GM12878 (cell line): ENCODE data around the gene NUP205. TPM values are rescaled to one million over a fixed set of nuclear protein-coding genes. Genes with fewer than 3 reads are reported as not detected.

Experiments used
- ATAC-seq: fragments of 200-7000 bp; cut with Tn5 transposase; 3 replicates; pipeline ENCODE4 v1.9.1; 2020; ENCODE audit warnings: mild to moderate bottlenecking, moderate library complexity
- BruUV-seq: library from RNA; stranded (reverse); fragments of 400-500 nt; replicated peaks from 2 replicates; lab custom pipeline; 2021; lab: Mats Ljungman, UMichigan
- CTCF ChIA-PET: fragments of 300-600 bp; sonication (Branson Sonifier 250); formaldehyde crosslinking; extraction: SDS; loops from one replicate; lab custom pipeline; 2021; ENCODE audit warnings: inconsistent platforms; lab: Yijun Ruan, JAX
- POLR2A ChIA-PET: fragments of 350-600 bp; formaldehyde crosslinking; extraction: SDS; loops from one replicate; lab custom pipeline; 2021; ENCODE audit warnings: inconsistent platforms; lab: Charles Lee
- RAD21 ChIA-PET: fragments of 300-600 bp; sonication (Branson Sonifier 250); formaldehyde crosslinking; loops from one replicate; lab custom pipeline; 2023; ENCODE audit warnings: antibody characterized with exemption; ENCODE audit not compliant: unreplicated experiment; lab: Charles Lee
- SMC1A ChIA-PET: fragments of 300-600 bp; sonication (Branson Sonifier 250); formaldehyde crosslinking; loops from one replicate; lab custom pipeline; 2023; ENCODE audit not compliant: unreplicated experiment, uncharacterized antibody; lab: Charles Lee
- DNase-seq: peaks from one replicate; pipeline ENCODE4 v3.0.0-alpha.2; 2011; ENCODE audit warnings: low read depth, low spot score
- FAIRE-seq: peaks from 3 replicates; lab custom pipeline; 2011; peaks lifted over from hg19 to GRCh38; lab: Jason Lieb, UNC
- H2AFZ ChIP-seq: 2 replicates; pipeline ENCODE4 v1.6.0; 2011; ENCODE audit warnings: low read depth, low read length, control low read depth; ENCODE audit not compliant: control insufficient read depth
- H3K27ac ChIP-seq: 2 replicates; pipeline ENCODE4 v1.5.1; 2011; ENCODE audit warnings: control low read depth; ENCODE audit not compliant: control insufficient read depth, insufficient read depth
- H3K27me3 ChIP-seq, 2 experiments: replicated peaks in 1 of 2; 2 replicates each; pipeline versions ENCODE4 v1.6.0 to v1.6.1; 2011; ENCODE audit warnings: low read length in 1 of 2; ENCODE audit not compliant: control insufficient read depth in 2 of 2, insufficient read depth in 2 of 2
- H3K36me3 ChIP-seq, 2 experiments: 2 replicates each; pipeline ENCODE4 v1.5.1; 2011; ENCODE audit warnings: low read length in 1 of 2; ENCODE audit not compliant: control insufficient read depth in 2 of 2, insufficient read depth in 2 of 2
- H3K4me1 ChIP-seq: 2 replicates; pipeline ENCODE4 v1.6.1; 2011; ENCODE audit warnings: mild to moderate bottlenecking, low read length, moderate library complexity, mixed read lengths; ENCODE audit not compliant: control insufficient read depth, insufficient read depth
- H3K4me2 ChIP-seq: 2 replicates; pipeline ENCODE4 v1.6.0; 2011; ENCODE audit warnings: control low read depth; ENCODE audit not compliant: control insufficient read depth, insufficient read depth
- H3K4me3 ChIP-seq: fragments of 200-600 bp; sonication (generic); 2 replicates; pipeline ENCODE4 v1.5.1; 2016
- H3K79me2 ChIP-seq: 2 replicates; pipeline ENCODE4 v1.6.0; 2011; ENCODE audit warnings: low read length; ENCODE audit not compliant: control insufficient read depth, insufficient read depth
- H3K9ac ChIP-seq: 2 replicates; pipeline ENCODE4 v1.8.0; 2011; ENCODE audit warnings: low read length, control low read depth, mixed read lengths; ENCODE audit not compliant: control insufficient read depth, insufficient read depth
- H3K9me3 ChIP-seq: replicated peaks from 3 replicates; pipeline ENCODE4 v1.5.1; 2011; ENCODE audit warnings: mild to moderate bottlenecking, low read length; ENCODE audit not compliant: control insufficient read depth, insufficient read depth
- H4K20me1 ChIP-seq: 2 replicates; pipeline ENCODE4 v1.6.0; 2011; ENCODE audit not compliant: control insufficient read depth, insufficient read depth
- ATF7 ChIP-seq: fragments of 450-650 bp; IDR thresholded peaks from 2 replicates; pipeline ENCODE4 v1.6.1; 2016; ENCODE audit warnings: low read depth, mild to moderate bottlenecking
- CREM ChIP-seq: IDR thresholded peaks from 2 replicates; pipeline ENCODE4 v1.6.1; 2014; ENCODE audit warnings: antibody characterized with exemption, low read depth
- HCFC1 ChIP-seq: fragments of 150-350 bp; IDR thresholded peaks from 2 replicates; pipeline ENCODE4 v1.6.1; 2014; ENCODE audit warnings: low read length
- NBN ChIP-seq: fragments of 450-650 bp; IDR thresholded peaks from 2 replicates; pipeline ENCODE4 v1.6.1; 2016
- NKRF ChIP-seq: fragments of 450-650 bp; conservative IDR thresholded peaks from 2 replicates; pipeline ENCODE4 v1.6.1; 2017; ENCODE audit warnings: mild to moderate bottlenecking, moderate library complexity
- POLR2AphosphoS2 ChIP-seq: IDR thresholded peaks from 2 replicates; pipeline ENCODE4 v1.6.1; 2011; ENCODE audit warnings: low read depth, mild to moderate bottlenecking, low read length, improper control_type of control experiment, moderate library complexity
- RAD21 ChIP-seq: IDR thresholded peaks from 2 replicates; pipeline ENCODE4 v1.6.1; 2011; ENCODE audit warnings: mild to moderate bottlenecking, low read depth, low read length, moderate library complexity; ENCODE audit not compliant: insufficient read depth
- RBBP5 ChIP-seq: fragments of 200-600 bp; sonication (generic); conservative IDR thresholded peaks from 2 replicates; pipeline ENCODE4 v1.6.1; 2016
- RUNX3 ChIP-seq: IDR thresholded peaks from 2 replicates; pipeline ENCODE4 v1.6.1; 2012; ENCODE audit warnings: low read length, inconsistent platforms
- TARDBP ChIP-seq: IDR thresholded peaks from 2 replicates; pipeline ENCODE4 v1.6.1; 2016; ENCODE audit warnings: borderline replicate concordance
- ZNF24 ChIP-seq: fragments of 450-650 bp; IDR thresholded peaks from 2 replicates; pipeline ENCODE4 v1.6.1; 2017; ENCODE audit warnings: antibody characterized with exemption, mild to moderate bottlenecking
- ZNF622 ChIP-seq: fragments of 450-650 bp; IDR thresholded peaks from 2 replicates; pipeline ENCODE4 v1.6.1; 2017; ENCODE audit warnings: mild to moderate bottlenecking, inconsistent platforms
- WGBS: methylation state at CpG from one replicate; pipeline ENCODE4 v1.1.6; 2016; ENCODE audit warnings: low lambda C conversion rate; ENCODE audit not compliant: insufficient replicate concordance, insufficient coverage; ENCODE audit errors: missing lambda C conversion rate; 5-methylcytosine and 5-hydroxymethylcytosine counted together
- in situ Hi-C: fragments of 300-500 bp; cut with MboI; formaldehyde crosslinking; loops from 9 replicates; pipeline ENCODE4 v1.14.3; 2018; ENCODE audit warnings: mixed read lengths
- intact Hi-C: fragments of 100-400 bp; cut with micrococcal nuclease; formaldehyde crosslinking; loops from one replicate; pipeline ENCODE4 v1.14.2; 2022; ENCODE audit not compliant: unreplicated experiment
- polyA plus RNA-seq, 11 experiments: library from polyadenylated mRNA; depleted of rRNA in 4 of 11; unstranded in 6 of 11; stranded (reverse) in 5 of 11; fragments of >200 nt; fragmentation: Nextera tagmentation in 4 of 11; fragmentation: Illumina TruSeq in 1 of 11; extraction: Ambion mirVana in 4 of 11; extraction: Trizol in 1 of 11; gene quantifications; 1 replicate in 1 of 11; 2 replicates in 10 of 11; pipeline versions ENCODE4 v1.2.1 to v1.2.3, GENCODE V29; 2011 to 2016; ENCODE audit warnings: inconsistent platforms in 2 of 11, missing spikeins in 2 of 11, low read depth in 1 of 11
- total RNA-seq, 4 experiments: library from RNA; depleted of rRNA in 3 of 4; stranded (reverse); fragments of >200 nt in 3 of 4; fragmentation: Illumina TruSeq in 1 of 4; extraction: Trizol in 1 of 4; gene quantifications; 2 replicates each; pipeline versions ENCODE4 v1.2.1 to v1.2.3, GENCODE V29; 2013 to 2021
- TF ChIP-seq, protein P1 (sequence below): fragments of 450-650 bp; IDR thresholded peaks from 2 replicates; pipeline ENCODE4 v1.6.1; 2017; ENCODE audit warnings: borderline replicate concordance

Gene NUP205
- total and polyA plus RNA-seq, 10 of the 15 experiments (the other 5 are each of a cell fraction or from before 2014, with no cell fraction given), result 41.4 to 110 (median 85.9) TPM

DNA sequence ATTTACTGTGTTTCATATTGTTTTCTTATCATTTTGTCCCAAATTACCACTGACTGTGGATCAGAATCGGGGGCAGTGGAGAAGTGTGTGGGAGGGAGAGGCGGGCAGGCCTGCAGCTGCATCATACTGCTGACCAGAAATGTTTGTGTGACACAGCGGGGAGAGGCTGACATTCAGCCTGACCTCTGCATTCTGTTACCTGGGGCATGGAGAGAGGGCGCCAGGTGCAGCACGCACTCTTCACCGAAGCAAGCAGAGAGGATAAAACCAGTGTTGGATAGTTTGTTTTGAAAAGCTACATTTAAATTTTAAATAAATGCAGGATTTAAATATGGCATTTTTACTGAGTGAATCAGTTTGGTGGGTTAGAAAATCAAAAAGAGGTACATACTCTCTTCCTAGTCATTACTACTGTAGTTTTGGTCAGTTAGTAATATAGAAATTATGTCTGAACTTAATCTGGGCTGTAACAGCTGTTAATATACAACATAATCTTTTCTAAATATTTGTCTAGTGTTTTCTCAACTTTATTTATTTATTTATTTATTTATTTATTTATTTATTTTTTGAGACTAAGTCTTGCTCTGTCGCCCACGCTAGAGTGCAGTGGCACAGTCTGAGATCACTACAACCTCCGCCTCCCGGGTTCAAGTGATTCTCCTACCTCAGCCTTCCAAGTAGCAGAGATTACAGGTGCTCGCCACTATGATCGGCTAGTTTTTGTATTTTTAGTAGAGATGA, 95.8 kb downstream of the NUP205 start (continued):
- TF ChIP-seq, protein P1, sequence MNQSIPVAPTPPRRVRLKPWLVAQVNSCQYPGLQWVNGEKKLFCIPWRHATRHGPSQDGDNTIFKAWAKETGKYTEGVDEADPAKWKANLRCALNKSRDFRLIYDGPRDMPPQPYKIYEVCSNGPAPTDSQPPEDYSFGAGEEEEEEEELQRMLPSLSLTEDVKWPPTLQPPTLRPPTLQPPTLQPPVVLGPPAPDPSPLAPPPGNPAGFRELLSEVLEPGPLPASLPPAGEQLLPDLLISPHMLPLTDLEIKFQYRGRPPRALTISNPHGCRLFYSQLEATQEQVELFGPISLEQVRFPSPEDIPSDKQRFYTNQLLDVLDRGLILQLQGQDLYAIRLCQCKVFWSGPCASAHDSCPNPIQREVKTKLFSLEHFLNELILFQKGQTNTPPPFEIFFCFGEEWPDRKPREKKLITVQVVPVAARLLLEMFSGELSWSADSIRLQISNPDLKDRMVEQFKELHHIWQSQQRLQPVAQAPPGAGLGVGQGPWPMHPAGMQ, result no peak
- TF ChIP-seq NKRF (no peak), ATF7 (no peak), ZNF24 (no peak), NBN (no peak), ZNF622 (no peak), HCFC1 (no peak), TARDBP (no peak)

DNA sequence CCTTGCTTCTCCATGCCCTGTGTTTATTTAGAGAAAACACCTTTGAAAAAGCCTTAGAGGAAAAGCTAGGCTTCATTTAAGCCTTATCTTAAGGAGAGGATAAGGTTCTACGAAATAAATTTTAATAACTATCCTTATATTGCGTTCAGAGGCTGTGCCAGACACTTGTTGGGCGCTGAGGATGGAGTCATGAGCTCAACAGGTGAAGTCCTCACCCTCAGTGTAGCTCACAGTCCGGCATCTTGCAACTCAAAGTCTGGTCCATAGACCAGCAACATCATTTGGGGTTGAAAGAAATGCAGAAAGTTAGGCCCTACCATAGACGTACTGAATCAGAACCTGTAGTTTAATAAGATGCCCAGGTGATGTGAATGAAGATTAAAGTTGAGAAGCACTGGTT, 100.8 kb downstream of the NUP205 start:
- ChIA-PET RAD21 (no interaction called here), POLR2A (interaction anchor here (0.6 kb wide), 1 partner anchor 91 kb away, joined by 3 read pairs; no protein-coding TSS in a partner anchor)
- in situ Hi-C loops, result no loop called here
- Histone ChIP-seq H3K27ac (no peak overlapping the region), H3K4me1 (peaks cover 2% of the 10 kb centered on the region; the same call in 1 of the 2 replicates), H2AFZ (no peak overlapping the region), H3K36me3 (no peaks in the 10 kb centered on the region), H3K4me2 (no peak overlapping the region), H3K4me3 (no peak overlapping the region)
- FAIRE-seq, result no peak
- BruUV-seq, result no TSS peak
- no peak for ATAC-seq
- no peak for DNase-seq
- intact Hi-C loops, result no loop called here
- TF ChIP-seq POLR2AphosphoS2 (no peak), RUNX3 (no peak), TARDBP (no peak), RAD21 (no peak), RBBP5 (no peak), CREM (no peak)
- TF ChIP-seq, all 136 proteins: peak for 0
- CTCF ChIA-PET, result interaction anchor here (0.9 to 10.3 kb wide), 4 partner anchors 13 to 378 kb away, joined by 3 to 89 read pairs (median 39); no protein-coding TSS in a partner anchor
- H4K20me1 ChIP-seq, result no peaks in the 10 kb centered on the region
- 83% methylated on average over 5 of the region's 5 CpGs for WGBS
- peaks cover 13% of the 10 kb centered on the region for H3K79me2 ChIP-seq
- H3K27me3 ChIP-seq, result no peaks in the 10 kb centered on the region
- no peak overlapping the region for H3K9ac ChIP-seq
- no peaks in the 10 kb centered on the region for H3K9me3 ChIP-seq
- SMC1A ChIA-PET, result interaction anchor here (2.9 kb wide), 1 partner anchor 13 kb away, joined by 11 read pairs; no protein-coding TSS in a partner anchor
